Suprapubic skin (tissue), 4 donors: ENCODE results near the gene FAM228A. TPM values are rescaled to one million over a fixed set of nuclear protein-coding genes. Genes with fewer than 3 reads are reported as not detected.

Experiments
- DNase-seq, 2 donors: peaks; one replicate each; pipeline ENCODE4 v3.0.0-alpha.2; 2019; ENCODE audit warnings: low spot score in 2 of 2
- H3K27ac ChIP-seq: fragments of 200-600 bp; sonication (generic); one replicate; pipeline ENCODE4 v1.5.1; 2019
- H3K27me3 ChIP-seq: fragments of 200-600 bp; sonication (generic); one replicate; pipeline ENCODE4 v1.5.1; 2019
- H3K36me3 ChIP-seq: fragments of 200-600 bp; sonication (generic); one replicate; pipeline ENCODE4 v1.5.1; 2019
- H3K4me1 ChIP-seq: fragments of 200-600 bp; sonication (generic); one replicate; pipeline ENCODE4 v1.5.1; 2019
- H3K4me3 ChIP-seq: fragments of 200-600 bp; sonication (generic); one replicate; pipeline ENCODE4 v1.5.1; 2019; ENCODE audit warnings: mild to moderate bottlenecking
- H3K9me3 ChIP-seq: fragments of 200-600 bp; sonication (generic); one replicate; pipeline ENCODE4 v1.5.1; 2019
- EP300 ChIP-seq: sonication (generic); formaldehyde crosslinking; IDR thresholded peaks from one replicate; pipeline ENCODE4 v1.6.1; 2017; ENCODE audit warnings: antibody characterized with exemption
- POLR2A ChIP-seq, 2 donors: fragments of 450-650 bp; IDR thresholded peaks; one replicate each; pipeline ENCODE4 v1.6.1; 2017; ENCODE audit warnings: antibody characterized with exemption in 2 of 2, mild to moderate bottlenecking in 2 of 2, moderate library complexity in 2 of 2
- POLR2AphosphoS5 ChIP-seq, 3 donors: sonication (generic); formaldehyde crosslinking; IDR thresholded peaks; one replicate each; pipeline ENCODE4 v1.6.1; 2017; ENCODE audit warnings: antibody characterized with exemption in 3 of 3
- WGBS: methylation state at CpG from one replicate; pipeline ENCODE4 v1.1.5; 2018; 5-methylcytosine and 5-hydroxymethylcytosine counted together
- total RNA-seq, 4 donors: library from RNA; depleted of rRNA; stranded (reverse); fragments of >200 nt; gene quantifications; one replicate each; pipeline ENCODE4 v1.1.0, GENCODE V29; 2016
- TF ChIP-seq, protein P1 (sequence below), 2 donors: fragments of 200-600 bp in 1 of 2; fragments of 450-650 bp in 1 of 2; sonication (generic) in 1 of 2; IDR thresholded peaks; one replicate each; pipeline ENCODE4 v1.5.1; 2016 to 2019; ENCODE audit warnings: antibody characterized with exemption in 2 of 2, mild to moderate bottlenecking in 1 of 2, moderate library complexity in 1 of 2

The FAM228A gene
- total RNA-seq, 4 donors from 2014 or later: 0.72 to 0.89 TPM; not detected in 2

DNA sequence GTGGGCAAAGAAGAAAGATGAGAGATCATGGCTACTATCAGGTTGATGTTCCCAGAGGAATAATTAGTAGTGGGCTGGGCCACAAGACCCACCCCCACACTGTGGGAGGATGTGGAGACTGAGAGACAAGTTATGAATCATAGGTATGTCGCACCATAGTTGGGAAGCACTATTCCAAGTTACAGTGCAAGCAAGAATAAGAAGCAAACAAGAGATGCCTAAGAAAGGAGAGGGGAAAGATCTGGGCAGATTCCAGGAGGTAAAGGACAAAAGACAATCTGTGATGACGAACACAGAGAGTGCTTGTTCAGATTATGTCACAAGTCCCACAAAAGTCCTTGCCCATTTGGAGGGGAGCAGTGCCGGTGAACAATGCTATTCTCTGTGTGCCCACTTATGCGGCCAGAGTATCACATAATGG lies 56.6 kb downstream of the FAM228A start:
- no peak overlapping the region for H3K4me3 ChIP-seq
- H3K36me3 ChIP-seq: peaks cover 5% of the 10 kb centered on the region
- WGBS: 81% methylated on average over 4 of the region's 4 CpGs
- H3K27me3 ChIP-seq: no peaks in the 10 kb centered on the region
- TF ChIP-seq POLR2AphosphoS5 (IDR thresholded peaks at IDR 0.05) (no peak), POLR2A (IDR thresholded peaks at IDR 0.05) (no peak), EP300 (no peak)
- TF ChIP-seq, protein P1, sequence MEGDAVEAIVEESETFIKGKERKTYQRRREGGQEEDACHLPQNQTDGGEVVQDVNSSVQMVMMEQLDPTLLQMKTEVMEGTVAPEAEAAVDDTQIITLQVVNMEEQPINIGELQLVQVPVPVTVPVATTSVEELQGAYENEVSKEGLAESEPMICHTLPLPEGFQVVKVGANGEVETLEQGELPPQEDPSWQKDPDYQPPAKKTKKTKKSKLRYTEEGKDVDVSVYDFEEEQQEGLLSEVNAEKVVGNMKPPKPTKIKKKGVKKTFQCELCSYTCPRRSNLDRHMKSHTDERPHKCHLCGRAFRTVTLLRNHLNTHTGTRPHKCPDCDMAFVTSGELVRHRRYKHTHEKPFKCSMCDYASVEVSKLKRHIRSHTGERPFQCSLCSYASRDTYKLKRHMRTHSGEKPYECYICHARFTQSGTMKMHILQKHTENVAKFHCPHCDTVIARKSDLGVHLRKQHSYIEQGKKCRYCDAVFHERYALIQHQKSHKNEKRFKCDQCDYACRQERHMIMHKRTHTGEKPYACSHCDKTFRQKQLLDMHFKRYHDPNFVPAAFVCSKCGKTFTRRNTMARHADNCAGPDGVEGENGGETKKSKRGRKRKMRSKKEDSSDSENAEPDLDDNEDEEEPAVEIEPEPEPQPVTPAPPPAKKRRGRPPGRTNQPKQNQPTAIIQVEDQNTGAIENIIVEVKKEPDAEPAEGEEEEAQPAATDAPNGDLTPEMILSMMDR (IDR thresholded peaks at IDR 0.05): no peak
- no peaks in the 10 kb centered on the region for H3K4me1 ChIP-seq
- H3K9me3 ChIP-seq: no peaks in the 10 kb centered on the region
- H3K27ac ChIP-seq: no peak overlapping the region
- DNase-seq: no peak

DNA sequence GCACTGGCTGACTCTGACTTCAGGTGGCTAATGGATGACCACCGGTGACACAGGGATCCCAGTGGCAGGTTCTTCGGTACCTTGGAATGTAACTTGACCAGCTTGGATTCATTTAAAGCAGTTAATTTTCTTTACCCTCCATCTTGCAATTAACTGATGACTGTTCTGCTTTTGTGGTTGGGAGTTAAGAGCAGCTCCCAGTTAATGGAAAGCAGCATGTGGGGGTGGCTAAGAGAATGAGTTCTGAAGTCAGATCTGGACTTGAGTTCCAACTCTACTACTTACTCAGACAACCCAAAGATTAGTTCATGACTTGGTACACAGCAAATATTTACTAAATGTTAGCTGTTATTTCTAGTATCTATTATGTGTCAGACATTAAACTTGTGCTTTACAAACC lies 58.5 kb downstream of the FAM228A start:
- WGBS: 79% methylated on average over 2 of the region's 2 CpGs
- H3K27me3 ChIP-seq: no peaks in the 10 kb centered on the region
- DNase-seq: no peak

DNA sequence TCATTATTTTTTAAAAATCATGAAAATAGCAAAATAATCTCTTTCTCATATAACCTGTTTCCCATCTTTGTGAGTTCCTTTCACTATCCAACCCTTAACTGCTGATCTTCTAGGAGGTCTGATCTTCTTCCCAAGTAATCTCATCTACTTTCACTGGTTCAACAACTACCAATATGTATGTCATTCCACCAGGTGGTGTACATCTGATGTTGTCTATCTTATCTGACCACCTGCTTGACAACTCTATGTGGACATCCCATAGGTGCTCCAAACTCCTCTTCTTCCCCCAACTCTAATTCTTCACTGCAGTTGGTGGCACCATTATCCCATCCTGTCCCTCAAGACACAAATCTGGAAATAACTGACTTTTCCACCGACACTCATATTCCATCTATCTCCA lies 62.5 kb downstream of the FAM228A start:
- no peak for DNase-seq
- 100% methylated on average over 1 of the region's 1 CpG for WGBS
- H3K27me3 ChIP-seq: no peaks in the 10 kb centered on the region

More for the DNA sequence above, 58.5 kb downstream of the FAM228A start:
- Histone ChIP-seq H3K36me3 (peaks cover 5% of the 10 kb centered on the region), H3K4me3 (no peak overlapping the region), H3K4me1 (no peaks in the 10 kb centered on the region), H3K27ac (no peak overlapping the region), H3K9me3 (no peaks in the 10 kb centered on the region)
- no peak for TF ChIP-seq POLR2A (IDR thresholded peaks at IDR 0.05)
- no peak for TF ChIP-seq POLR2AphosphoS5 (IDR thresholded peaks at IDR 0.05)
- TF ChIP-seq, protein P1 (IDR thresholded peaks at IDR 0.05): no peak

DNA sequence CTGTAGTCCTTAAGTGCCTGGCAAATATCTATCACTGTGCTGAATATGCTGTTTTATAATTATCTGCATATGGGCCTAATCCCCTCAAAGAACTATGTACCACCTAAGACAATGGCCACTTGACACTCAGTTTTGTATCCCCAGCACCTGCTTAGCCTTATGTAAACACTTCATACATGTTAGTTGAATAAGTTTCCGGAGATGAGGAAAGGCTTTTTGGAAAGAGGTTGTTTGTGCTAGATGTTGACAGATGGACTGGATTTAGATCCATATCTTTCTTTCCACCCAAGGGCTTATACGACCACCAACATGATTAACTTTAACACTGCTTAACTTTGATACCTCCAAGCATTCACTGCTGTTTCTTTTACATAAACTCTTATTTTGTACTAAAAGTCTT lies 63.3 kb downstream of the FAM228A start:
- Histone ChIP-seq H3K27me3 (no peaks in the 10 kb centered on the region), H3K9me3 (no peaks in the 10 kb centered on the region), H3K4me1 (no peaks in the 10 kb centered on the region), H3K36me3 (peaks cover 7% of the 10 kb centered on the region), H3K27ac (no peak overlapping the region), H3K4me3 (no peak overlapping the region)
- DNase-seq: no peak
- no peak for TF ChIP-seq POLR2A (IDR thresholded peaks at IDR 0.05)
- TF ChIP-seq POLR2AphosphoS5 (IDR thresholded peaks at IDR 0.05): no peak
- no peak for TF ChIP-seq EP300
- TF ChIP-seq, protein P1 (IDR thresholded peaks at IDR 0.05): no peak
- WGBS: 89% methylated on average over 2 of the region's 2 CpGs

More for the DNA sequence above, 62.5 kb downstream of the FAM228A start:
- Histone ChIP-seq H3K4me1 (no peaks in the 10 kb centered on the region), H3K36me3 (peaks cover 4% of the 10 kb centered on the region), H3K27ac (no peak overlapping the region), H3K4me3 (no peak overlapping the region), H3K9me3 (no peaks in the 10 kb centered on the region)
- TF ChIP-seq POLR2AphosphoS5 (IDR thresholded peaks at IDR 0.05) (no peak), EP300 (no peak), POLR2A (IDR thresholded peaks at IDR 0.05) (no peak)
- TF ChIP-seq, protein P1 (IDR thresholded peaks at IDR 0.05): no peak

DNA sequence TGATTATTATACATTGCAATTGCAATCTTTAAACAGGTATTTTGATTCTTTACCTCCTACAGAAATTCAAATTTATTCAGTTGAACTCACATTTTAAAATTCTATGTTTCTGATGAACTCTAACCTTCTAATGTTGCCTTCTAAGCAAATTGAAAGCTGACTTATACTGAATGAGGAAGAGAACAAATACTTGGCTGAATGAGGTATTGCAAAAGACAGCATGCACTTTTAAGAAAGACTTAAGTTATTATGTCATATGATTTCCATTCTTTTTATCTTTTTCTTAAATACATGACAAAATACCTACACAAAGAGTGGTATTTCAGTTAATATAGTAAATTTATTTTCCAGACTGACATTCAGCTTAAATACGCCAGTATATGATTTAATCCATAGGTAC lies 64.7 kb downstream of the FAM228A start:
- DNase-seq: no peak
- H3K36me3 ChIP-seq: peaks cover 11% of the 10 kb centered on the region
- no peak overlapping the region for H3K4me3 ChIP-seq
- H3K4me1 ChIP-seq: no peaks in the 10 kb centered on the region
- H3K27ac ChIP-seq: no peak overlapping the region
- no peaks in the 10 kb centered on the region for H3K9me3 ChIP-seq
- TF ChIP-seq, protein P1 (IDR thresholded peaks at IDR 0.05): no peak
- no peak for TF ChIP-seq EP300
- TF ChIP-seq POLR2A (IDR thresholded peaks at IDR 0.05): no peak
- TF ChIP-seq POLR2AphosphoS5 (IDR thresholded peaks at IDR 0.05): no peak
- 96% methylated on average over 1 of the region's 1 CpG for WGBS
- H3K27me3 ChIP-seq: no peaks in the 10 kb centered on the region

Other genes starting within 250 kb of the FAM228A start
- 10 to 100 TPM; 28.8 to 81.9 (median 31.8) TPM for gene ATAD2B, start 247.9 kb upstream of the FAM228A start, total RNA-seq
- gene UBXN2A, start 234.6 kb upstream of the FAM228A start, total RNA-seq: 10 to 100 TPM in 3 of 4 donors, 1 to 10 TPM in 1; 10.0 to 15.1 (median 12.1) TPM
- 1 to 10 TPM in 1 of 4 donors, not detected in 3; 1.6 TPM for gene MFSD2B, start 165.0 kb upstream of the FAM228A start, total RNA-seq
- gene WDCP, start 127.7 kb upstream of the FAM228A start, total RNA-seq: 1 to 10 TPM; 2.5 to 8.5 (median 4.1) TPM
- gene FKBP1B, start 125.3 kb upstream of the FAM228A start, total RNA-seq: 1 to 10 TPM; 4.3 to 8.0 (median 6.6) TPM
- gene SF3B6, start 98.7 kb upstream of the FAM228A start, total RNA-seq: 100 to 1,000 TPM in 1 of 4 donors, 10 to 100 TPM in 3; 72.1 to 101 (median 85.6) TPM
- 10 to 100 TPM in 3 of 4 donors, 1 to 10 TPM in 1; 6.7 to 15.5 (median 12.3) TPM for gene TP53I3, start 90.2 kb upstream of the FAM228A start, total RNA-seq
- gene PFN4, start 51.7 kb upstream of the FAM228A start, total RNA-seq: 1 to 10 TPM in 1 of 4 donors, not detected in 3; 1.0 TPM
- gene FAM228B, start 51.6 kb upstream of the FAM228A start, total RNA-seq: 10 to 100 TPM in 1 of 4 donors, 1 to 10 TPM in 3; 4.1 to 14.6 (median 7.5) TPM
- gene ITSN2, start 185.5 kb downstream of the FAM228A start, total RNA-seq: 10 to 100 TPM; 65.8 to 92.6 (median 69.7) TPM